K562 (cell line): ENCODE data around the gene NPVF. TPM values are rescaled to one million over a fixed set of nuclear protein-coding genes. Genes with fewer than 3 reads are reported as not detected.
A peak's percentile ranks its signal among the peaks of the same experiment; 100 is the strongest.

ENCODE experiments used
- ATAC-seq: fragments of 200-7000 bp; cut with Tn5 transposase; 3 replicates; pipeline ENCODE4 v1.9.1; 2020; ENCODE audit warnings: moderate library complexity
- BruUV-seq: library from RNA; stranded (reverse); fragments of 400-500 nt; replicated peaks from 2 replicates; lab custom pipeline; 2021; lab: Mats Ljungman, UMichigan
- CTCF ChIA-PET: fragments of 300-600 bp; formaldehyde crosslinking; extraction: SDS; loops from one replicate; lab custom pipeline; 2021; ENCODE audit warnings: low intra/inter-chr PET ratio; lab: Yijun Ruan, JAX
- POLR2A ChIA-PET: fragments of 300-600, 350-650 bp; sonication (Branson Sonifier 250); formaldehyde crosslinking; extraction: SDS; loops from one replicate; lab custom pipeline; 2021; ENCODE audit warnings: antibody characterized with exemption, inconsistent platforms; lab: Yijun Ruan, JAX
- DNase-seq, 4 experiments: peaks; one replicate each; pipeline versions ENCODE4 v3.0.0 to v3.0.0-alpha.2; 2011 to 2018; ENCODE audit warnings: low spot score in 3 of 4, mixed read lengths in 3 of 4; ENCODE audit errors: extremely low read depth in 1 of 4
- FAIRE-seq: peaks from 2 replicates; lab custom pipeline; 2011; peaks lifted over from hg19 to GRCh38; lab: Jason Lieb, UNC
- H2AFZ ChIP-seq: 2 replicates; pipeline ENCODE4 v1.6.0; 2011; ENCODE audit warnings: low read depth, low read length, control low read depth, inconsistent platforms
- H3K27ac ChIP-seq: fragments of 200-600 bp; 3 replicates; pipeline ENCODE4 v1.8.0; 2011; ENCODE audit warnings: low read depth, mild to moderate bottlenecking, control low read depth, inconsistent platforms, low read length, moderate library complexity, mixed read lengths; ENCODE audit errors: extremely low read depth
- H3K27me3 ChIP-seq, 2 experiments: fragments of 300-600 bp in 1 of 2; 2 replicates in 1 of 2; 3 replicates in 1 of 2; pipeline versions ENCODE4 v1.6.0 to v1.8.0; 2011; ENCODE audit warnings: inconsistent platforms in 2 of 2, low read length in 2 of 2, mild to moderate bottlenecking in 1 of 2, mixed read lengths in 1 of 2, moderate library complexity in 1 of 2; ENCODE audit not compliant: control insufficient read depth in 2 of 2, insufficient read depth in 2 of 2
- H3K36me3 ChIP-seq: fragments of 300-600 bp; 3 replicates; pipeline ENCODE4 v1.8.0; 2011; ENCODE audit warnings: mild to moderate bottlenecking, low read length, inconsistent platforms; ENCODE audit not compliant: control insufficient read depth, insufficient read depth
- H3K4me1 ChIP-seq, 2 experiments: fragments of 200-600 bp in 1 of 2; replicated peaks in 1 of 2; 2 replicates in 1 of 2; 3 replicates in 1 of 2; pipeline versions ENCODE4 v1.5.1 to v1.8.0; 2011; ENCODE audit warnings: inconsistent platforms in 2 of 2, low read length in 2 of 2, mild to moderate bottlenecking in 1 of 2, mixed read lengths in 1 of 2, moderate library complexity in 1 of 2; ENCODE audit not compliant: control insufficient read depth in 2 of 2, insufficient read depth in 2 of 2
- H3K4me2 ChIP-seq: 2 replicates; pipeline ENCODE4 v1.6.1; 2011; ENCODE audit warnings: low read length, control low read depth, inconsistent platforms, mixed read lengths; ENCODE audit not compliant: insufficient read depth
- H3K4me3 ChIP-seq: fragments of 200-600 bp; sonication (generic), shearing (Covaris generic); 2 replicates; pipeline ENCODE4 v1.5.1; 2016; ENCODE audit warnings: control low read depth, inconsistent platforms
- H3K79me2 ChIP-seq: fragments of 200-600 bp; 3 replicates; pipeline ENCODE4 v1.8.0; 2011; ENCODE audit warnings: low read length, inconsistent platforms; ENCODE audit not compliant: control insufficient read depth, insufficient read depth
- H3K9ac ChIP-seq, 2 experiments: 2 replicates each; pipeline versions ENCODE4 v1.6.0 to v1.6.1; 2011; ENCODE audit warnings: low read depth in 2 of 2, low read length in 2 of 2, control low read depth in 1 of 2, inconsistent platforms in 1 of 2, mild to moderate bottlenecking in 1 of 2, mixed read lengths in 1 of 2; ENCODE audit not compliant: insufficient read depth in 1 of 2
- H3K9me1 ChIP-seq: one replicate; pipeline ENCODE4 v1.6.0; 2011; ENCODE audit warnings: inconsistent platforms, mild to moderate bottlenecking, low read length, moderate library complexity; ENCODE audit not compliant: control insufficient read depth, insufficient read depth
- H3K9me3 ChIP-seq: replicated peaks from 2 replicates; pipeline ENCODE4 v1.5.1; 2011; ENCODE audit warnings: low read depth, low read length, inconsistent platforms; ENCODE audit not compliant: control insufficient read depth, insufficient read depth
- H4K20me1 ChIP-seq: replicated peaks from 2 replicates; pipeline ENCODE4 v1.6.1; 2011; ENCODE audit warnings: low read length, inconsistent platforms, mixed read lengths; ENCODE audit not compliant: control insufficient read depth, insufficient read depth
- CTCF ChIP-seq, 3 experiments: IDR thresholded peaks in 2 of 3; conservative IDR thresholded peaks in 1 of 3; 2 replicates each; pipeline ENCODE4 v1.5.1; 2011 to 2012; ENCODE audit warnings: low read length in 3 of 3, mild to moderate bottlenecking in 3 of 3, control low read depth in 2 of 3, improper control_type of control experiment in 1 of 3, inconsistent platforms in 1 of 3, low read depth in 1 of 3, mixed read lengths in 1 of 3, moderate library complexity in 1 of 3; ENCODE audit not compliant: insufficient read depth in 2 of 3
- FOSL1 ChIP-seq: fragments of 200-800 bp; sonication (Bioruptor generic); conservative IDR thresholded peaks from 2 replicates; pipeline ENCODE4 v1.6.1; 2016; ENCODE audit warnings: missing genetic modification characterization, missing compliant biosample characterization
- MCM3 ChIP-seq: fragments of 450-650 bp; IDR thresholded peaks from 2 replicates; pipeline ENCODE4 v1.6.1; 2016
- PKNOX1 ChIP-seq: fragments of 450-650 bp; IDR thresholded peaks from 2 replicates; pipeline ENCODE4 v1.6.1; 2016
- POLR2AphosphoS5 ChIP-seq: IDR thresholded peaks from 2 replicates; pipeline ENCODE4 v1.6.1; 2011; ENCODE audit warnings: mild to moderate bottlenecking, low read depth, low read length, moderate library complexity; ENCODE audit not compliant: control insufficient read depth, insufficient read depth
- RAD21 ChIP-seq, 2 experiments: fragments of 250-450 bp in 1 of 2; fragments of 450-650 bp in 1 of 2; sonication (Bioruptor Pico) in 1 of 2; formaldehyde crosslinking in 1 of 2; IDR thresholded peaks in 1 of 2; conservative IDR thresholded peaks in 1 of 2; 2 replicates each; pipeline versions ENCODE4 v1.4.0 to v1.8.0; 2020 to 2022; ENCODE audit warnings: mild to moderate bottlenecking in 2 of 2, moderate library complexity in 1 of 2
- ZNF408 ChIP-seq: fragments of 250-450 bp; sonication (Bioruptor Pico); IDR thresholded peaks from 2 replicates; pipeline ENCODE4 v1.4.0; 2020; ENCODE audit warnings: low read depth, mild to moderate bottlenecking, moderate library complexity
- WGBS: fragments of 100-300 bp; shearing (Covaris generic); methylation state at CpG from one replicate; pipeline ENCODE4 v1.1.6; 2016; ENCODE audit warnings: low coverage, mixed read lengths; ENCODE audit not compliant: insufficient coverage; ENCODE audit errors: missing lambda C conversion rate; 5-methylcytosine and 5-hydroxymethylcytosine counted together
- in situ Hi-C: fragments of 300-500 bp; cut with MboI; formaldehyde crosslinking; loops from 4 replicates; pipeline ENCODE4 v1.15.0; 2018; ENCODE audit warnings: inconsistent platforms, mixed read lengths
- intact Hi-C: fragments of 100-400 bp; cut with micrococcal nuclease; formaldehyde crosslinking; loops from 2 replicates; pipeline ENCODE4 v1.14.2; 2022
- polyA plus RNA-seq, 8 experiments: library from polyadenylated mRNA; depleted of rRNA in 4 of 8; stranded (reverse) in 5 of 8; unstranded in 3 of 8; fragments of >200 nt; fragmentation: Nextera tagmentation in 2 of 8; fragmentation: Illumina TruSeq in 1 of 8; extraction: Ambion mirVana in 2 of 8; extraction: Trizol in 1 of 8; gene quantifications; 2 replicates each; pipeline versions ENCODE4 v1.2.1 to v1.2.3, GENCODE V29; 2011 to 2014; ENCODE audit warnings: inconsistent platforms in 1 of 8, missing spikeins in 1 of 8
- total RNA-seq, 7 experiments: library from RNA; depleted of rRNA in 6 of 7; stranded (reverse); fragments of >200 nt in 6 of 7; fragmentation: Illumina TruSeq in 2 of 7; extraction: Trizol in 2 of 7; gene quantifications; 2 replicates each; pipeline versions ENCODE4 v1.2.1 to v1.2.3, GENCODE V29; 2011 to 2021; ENCODE audit warnings: low replicate concordance in 1 of 7

The NPVF gene
- total and polyA plus RNA-seq, 9 of the 15 experiments (the other 6 are each of a cell fraction or from before 2014, with no cell fraction given), result not detected

- TF ChIP-seq RAD21 (CRISPR knock-in tag; conservative IDR thresholded peaks at IDR 0.05 in 1 of 2, IDR thresholded peaks at IDR 0.05 in 1 of 2), result peak in 1 of 2 experiments; percentile 39; a peak in 1 of 4 replicates
- 0 out of 2 replicates have a peak, but pooled peaks have one; percentile 14 for TF ChIP-seq FOSL1 (tag)
- no peak for TF ChIP-seq ZNF408 (CRISPR knock-in tag)
- TF ChIP-seq MCM3, result no peak
- TF ChIP-seq, all 486 proteins: peak for 8
Observed at GRCh38 chr7:25216837-25217236, 11.4 kb downstream of the NPVF start (continued).

- 0 out of 2 replicates have a peak, but pooled peaks have one; percentile 11 for TF ChIP-seq PKNOX1
- TF ChIP-seq CTCF (IDR thresholded peaks at IDR 0.05 in 2 of 3, conservative IDR thresholded peaks at IDR 0.05 in 1 of 3; ENCODE audit: insufficient read depth in 2 of 3, low read depth in 1 of 3, low read length in 3 of 3), result peak in 1 of 3 experiments; percentile 25; a peak in 2 of 6 replicates
- TF ChIP-seq POLR2AphosphoS5, result no peak
- H3K36me3 ChIP-seq, result no peaks in the 10 kb centered on the region
- ATAC-seq (peak; percentile 86), DNase-seq (peak in 2 of 4 experiments; percentile 5 to 13), FAIRE-seq (peak; percentile 32)
- H3K27ac ChIP-seq, result no peak overlapping the region
- no peaks in the 10 kb centered on the region for H3K9me1 ChIP-seq
- H3K4me3 ChIP-seq, result no peak overlapping the region
- no peaks in the 10 kb centered on the region for H3K79me2 ChIP-seq
- 2% methylated on average over 8 of the region's 8 CpGs for WGBS
- H3K4me2 ChIP-seq, result no peak overlapping the region
- intact Hi-C loops (loop anchor here (5.0 kb wide), 1 partner anchor 34 kb away; a partner anchor contains a TSS), in situ Hi-C loops (no loop called here)
- H2AFZ ChIP-seq, result no peak overlapping the region
- no TSS peak for BruUV-seq
- H3K27me3 ChIP-seq, result peaks cover 13 to 26% of the 10 kb centered on the region in 2 experiments
- H3K9ac ChIP-seq, result no peak overlapping the region
- no peaks in the 10 kb centered on the region for H3K4me1 ChIP-seq
- ChIA-PET CTCF (no interaction called here), POLR2A (interaction anchor here (0.5 to 1.7 kb wide), 2 partner anchors 15 to 498 kb away, joined by 3 to 4 read pairs; no protein-coding TSS in a partner anchor)
- H3K9me3 ChIP-seq, result no peaks in the 10 kb centered on the region
- H4K20me1 ChIP-seq, result no peaks in the 10 kb centered on the region; the same call in 1 of the 2 replicates
Observed at GRCh38 chr7:25215694-25216335, 12.5 kb downstream of the NPVF start.
